ENCODE measurements around the gene SEMA3C. TPM values are rescaled to one million over a fixed set of nuclear protein-coding genes. Genes with fewer than 3 reads are reported as not detected.

SEMA3C gene
- total and polyA plus RNA-seq, 2 donors (not counting 3 experiments of a cell fraction or from before 2014, with no cell fraction given): 0.01 to 0.09 TPM

GRCh38 chr7:80841423-80841955, 77.4 kb downstream of the SEMA3C start:
- dilution Hi-C loops (cut with MboI; ENCODE audit: extremely low pct_ligation_motif_present, low sequenced_read_pairs) (no loop called here), intact Hi-C loops (cut with micrococcal nuclease) (no loop called here)
- no peaks in the 10 kb centered on the region for H3K9me1 ChIP-seq (replicated peaks; ENCODE audit: control insufficient read depth, extremely low read depth, insufficient read depth, low read length)
- ChIA-PET POLR2A (interaction anchor here (0.6 kb wide), 1 partner anchor 41 kb away, joined by 6 read pairs; no protein-coding TSS in a partner anchor), CTCF (no interaction called here)
- no peak overlapping the region for H3K4me2 ChIP-seq (ENCODE audit: insufficient read depth, low read length)
- H3K36me3 ChIP-seq (ENCODE audit: control insufficient read depth in 2 of 2, extremely low read depth in 1 of 2, insufficient read depth in 2 of 2, low read length in 2 of 2): no peaks in the 10 kb centered on the region
- H3K9ac ChIP-seq (replicated peaks; ENCODE audit: extremely low read depth, insufficient read depth, low read length): no peak overlapping the region
- H3K4me3 ChIP-seq (replicated peaks in 1 of 3; ENCODE audit: insufficient read depth in 1 of 3, low read depth in 1 of 3, low read length in 3 of 3): no peak overlapping the region
- FAIRE-seq: no peak
- H3K9me3 ChIP-seq (replicated peaks; ENCODE audit: control insufficient read depth, insufficient read depth, low read length): no peaks in the 10 kb centered on the region
- TF ChIP-seq MAX (IDR thresholded peaks at IDR 0.05; ENCODE audit: insufficient read depth, insufficient read length) (no peak), EZH2 (IDR thresholded peaks at IDR 0.05; ENCODE audit: borderline replicate concordance, low read depth, low read length, severe bottlenecking) (no peak), JUN (IDR thresholded peaks at IDR 0.05; ENCODE audit: borderline replicate concordance, insufficient read depth, insufficient read length, low read depth) (no peak), CTCF (IDR thresholded peaks at IDR 0.05; ENCODE audit: extremely low read depth in 1 of 2, insufficient read depth in 1 of 2, low read depth in 1 of 2, low read length in 2 of 2) (no peak), FOS (IDR thresholded peaks at IDR 0.05; ENCODE audit: borderline replicate concordance, insufficient read depth, low read length) (no peak), GATA2 (IDR thresholded peaks at IDR 0.05; ENCODE audit: insufficient read depth, insufficient read length, low read depth, low read length) (no peak), POLR2AphosphoS5 (IDR thresholded peaks at IDR 0.05; ENCODE audit: insufficient read depth, low read depth, low read length) (no peak)
- no peak overlapping the region for H3K27ac ChIP-seq (ENCODE audit: insufficient read depth, low read depth, low read length)
- no peaks in the 10 kb centered on the region for H3K79me2 ChIP-seq (ENCODE audit: control insufficient read depth, insufficient read depth, low read length)
- BruUV-seq (replicated peaks): no TSS peak
- no peaks in the 10 kb centered on the region for H3K4me1 ChIP-seq (ENCODE audit: control insufficient read depth, extremely low read depth, insufficient read depth, low read length)
- H3K27me3 ChIP-seq (ENCODE audit: control insufficient read depth in 2 of 2, insufficient read depth in 2 of 2, low read length in 2 of 2): no peaks in the 10 kb centered on the region
- no peaks in the 10 kb centered on the region for H4K20me1 ChIP-seq (replicated peaks; ENCODE audit: control insufficient read depth, extremely low read depth, insufficient read depth, low read length)
- H2AFZ ChIP-seq (ENCODE audit: low read depth, low read length): no peak overlapping the region
- DNase-seq (ENCODE audit: low read depth, low spot score): no peak
